Neural progenitor cell (in vitro differentiated cells): ENCODE data around the gene HS2ST1. TPM values are rescaled to one million over a fixed set of nuclear protein-coding genes. Genes with fewer than 3 reads are reported as not detected.

Experiments used
- DNase-seq: peaks from one replicate; pipeline ENCODE4 v3.0.0-alpha.2; 2016; ENCODE audit warnings: low spot score
- H2AFZ ChIP-seq: fragments of 200-600 bp; sonication (generic); replicated peaks from 2 replicates; pipeline ENCODE4 v1.6.1; 2016; ENCODE audit warnings: antibody characterized with exemption
- H3F3A ChIP-seq: fragments of 200-600 bp; sonication (generic); 2 replicates; pipeline ENCODE4 v1.6.1; 2016; ENCODE audit warnings: antibody characterized with exemption, low read depth
- H3K27ac ChIP-seq: fragments of 200-600 bp; sonication (generic); 2 replicates; pipeline ENCODE4 v1.5.1; 2016; ENCODE audit warnings: mild to moderate bottlenecking
- H3K27me3 ChIP-seq: fragments of 200-600 bp; sonication (generic); 2 replicates; pipeline ENCODE4 v1.6.1; 2016; ENCODE audit warnings: mild to moderate bottlenecking, moderate library complexity
- H3K36me3 ChIP-seq: fragments of 200-600 bp; sonication (generic); 2 replicates; pipeline ENCODE4 v1.5.1; 2016
- H3K4me1 ChIP-seq: fragments of 200-600 bp; sonication (generic); 2 replicates; pipeline ENCODE4 v1.6.1; 2016; ENCODE audit warnings: mixed run types
- H3K4me2 ChIP-seq: fragments of 200-600 bp; sonication (generic); 2 replicates; pipeline ENCODE4 v1.6.1; 2016
- H3K4me3 ChIP-seq: fragments of 200-600 bp; sonication (generic); 2 replicates; pipeline ENCODE4 v1.5.1; 2016
- H3K79me2 ChIP-seq: fragments of 200-600 bp; sonication (generic); 2 replicates; pipeline ENCODE4 v1.6.1; 2016; ENCODE audit warnings: low read depth
- H3K9ac ChIP-seq: fragments of 200-600 bp; sonication (generic); 2 replicates; pipeline ENCODE4 v1.6.1; 2016
- H3K9me3 ChIP-seq: fragments of 200-600 bp; sonication (generic); 2 replicates; pipeline ENCODE4 v1.5.1; 2016; ENCODE audit warnings: low read depth
- H4K20me1 ChIP-seq: fragments of 200-600 bp; sonication (generic); 2 replicates; pipeline ENCODE4 v1.6.1; 2016; ENCODE audit warnings: low read depth
- H3K27ac Mint-ChIP-seq: 3 replicates; pipeline ENCODE4 v1.8.0; 2021; ENCODE audit warnings: mixed read lengths
- H3K27me3 Mint-ChIP-seq: 2 replicates; pipeline ENCODE4 v1.8.0; 2022; ENCODE audit warnings: low read depth, mild to moderate bottlenecking, inconsistent platforms, moderate library complexity, mixed read lengths; ENCODE audit not compliant: insufficient read depth
- H3K36me3 Mint-ChIP-seq: 3 replicates; pipeline ENCODE4 v1.8.0; 2021; ENCODE audit warnings: mixed read lengths
- H3K4me1 Mint-ChIP-seq: 3 replicates; pipeline ENCODE4 v1.8.0; 2021; ENCODE audit warnings: mixed read lengths
- H3K4me3 Mint-ChIP-seq: 3 replicates; pipeline ENCODE4 v1.8.0; 2021; ENCODE audit warnings: mild to moderate bottlenecking, moderate library complexity, mixed read lengths
- H3K9me3 Mint-ChIP-seq: 3 replicates; pipeline ENCODE4 v1.8.0; 2020; ENCODE audit warnings: mixed read lengths
- CTCF ChIP-seq: fragments of 200-600 bp; sonication (generic); IDR thresholded peaks from 2 replicates; pipeline ENCODE4 v1.5.1; 2017; ENCODE audit warnings: antibody characterized with exemption, mild to moderate bottlenecking
- EZH2 ChIP-seq: fragments of 200-600 bp; sonication (generic); IDR thresholded peaks from 2 replicates; pipeline ENCODE4 v1.6.1; 2017; ENCODE audit warnings: antibody characterized with exemption, mild to moderate bottlenecking, moderate library complexity
- EZH2phosphoT487 ChIP-seq: fragments of 200-600 bp; sonication (generic); IDR thresholded peaks from 2 replicates; pipeline ENCODE4 v1.6.1; 2017; ENCODE audit warnings: antibody characterized with exemption
- total RNA-seq: library from RNA; depleted of rRNA; stranded (reverse); fragments of >200 nt; gene quantifications from 2 replicates; pipeline ENCODE4 v1.2.3, GENCODE V29; 2015; ENCODE audit warnings: low replicate concordance

Gene HS2ST1
- total RNA-seq, 1 donor from 2014 or later, result 33.2 TPM

- Histone ChIP-seq H3K79me2 (peaks cover 100% of the 10 kb centered on the region), H3K27me3 (no peaks in the 10 kb centered on the region), H3F3A (no peaks in the 10 kb centered on the region), H3K9ac (no peak overlapping the region), H3K4me2 (no peak overlapping the region), H3K36me3 (no peaks in the 10 kb centered on the region), H3K4me3 (no peak overlapping the region), H3K9me3 (peaks cover 8% of the 10 kb centered on the region), H4K20me1 (peaks cover 22% of the 10 kb centered on the region), H3K27ac (no peak overlapping the region), H3K4me1 (peaks cover 12% of the 10 kb centered on the region), H2AFZ (no peak overlapping the region)
- H3K4me3 Mint-ChIP-seq, result no peak overlapping the region
- peaks cover 3% of the 10 kb centered on the region for H3K4me1 Mint-ChIP-seq
- H3K36me3 Mint-ChIP-seq, result peaks cover 28% of the 10 kb centered on the region
- DNase-seq, result no peak
- H3K9me3 Mint-ChIP-seq, result peaks cover 59% of the 10 kb centered on the region
- no peaks in the 10 kb centered on the region for H3K27me3 Mint-ChIP-seq
- TF ChIP-seq EZH2 (no peak), CTCF (no peak), EZH2phosphoT487 (no peak)
- H3K27ac Mint-ChIP-seq, result no peak overlapping the region
Observed at GRCh38 chr1:86928819-86929218, 14.4 kb downstream of the HS2ST1 start.

GRCh38 chr1:86933051-86933450 lies 18.6 kb downstream of the HS2ST1 start:
- H3K36me3 Mint-ChIP-seq, result peaks cover 13% of the 10 kb centered on the region
- H3K27ac ChIP-seq, result no peak overlapping the region
- H4K20me1 ChIP-seq, result peaks cover 18% of the 10 kb centered on the region
- H3K9me3 Mint-ChIP-seq, result peaks cover 31% of the 10 kb centered on the region
- no peak overlapping the region for H3K4me3 Mint-ChIP-seq
- H3K4me1 Mint-ChIP-seq, result peaks cover 8% of the 10 kb centered on the region
- no peaks in the 10 kb centered on the region for H3F3A ChIP-seq
- no peak for DNase-seq
- no peaks in the 10 kb centered on the region for H3K27me3 Mint-ChIP-seq
- H3K27me3 ChIP-seq, result no peaks in the 10 kb centered on the region
- no peak overlapping the region for H3K27ac Mint-ChIP-seq
- TF ChIP-seq CTCF, result no peak
- no peak for TF ChIP-seq EZH2
- TF ChIP-seq EZH2phosphoT487, result no peak
- no peak overlapping the region for H3K4me3 ChIP-seq
- peak overlapping the region; percentile 29 for H3K4me2 ChIP-seq
- H3K9me3 ChIP-seq, result no peaks in the 10 kb centered on the region
- peaks cover 100% of the 10 kb centered on the region for H3K79me2 ChIP-seq
- H3K4me1 ChIP-seq, result peaks cover 12% of the 10 kb centered on the region
- H3K36me3 ChIP-seq, result no peaks in the 10 kb centered on the region
- H2AFZ ChIP-seq, result no peak overlapping the region
- H3K9ac ChIP-seq, result no peak overlapping the region

GRCh38 chr1:86933562-86934377 lies 19.3 kb downstream of the HS2ST1 start:
- Histone ChIP-seq H3K27ac (no peak overlapping the region), H3K9ac (no peak overlapping the region), H2AFZ (no peak overlapping the region), H3K4me1 (peaks cover 12% of the 10 kb centered on the region), H3K36me3 (no peaks in the 10 kb centered on the region), H3F3A (no peaks in the 10 kb centered on the region), H3K9me3 (no peaks in the 10 kb centered on the region), H3K79me2 (peaks cover 100% of the 10 kb centered on the region), H4K20me1 (peaks cover 24% of the 10 kb centered on the region), H3K27me3 (no peaks in the 10 kb centered on the region), H3K4me3 (no peak overlapping the region), H3K4me2 (peak overlapping the region; percentile 29)
- H3K27me3 Mint-ChIP-seq, result no peaks in the 10 kb centered on the region
- peaks cover 17% of the 10 kb centered on the region for H3K36me3 Mint-ChIP-seq
- H3K4me3 Mint-ChIP-seq, result no peak overlapping the region
- TF ChIP-seq CTCF (no peak), EZH2phosphoT487 (no peak), EZH2 (no peak)
- H3K27ac Mint-ChIP-seq, result peak overlapping the region; percentile 74
- H3K4me1 Mint-ChIP-seq, result peaks cover 8% of the 10 kb centered on the region
- H3K9me3 Mint-ChIP-seq, result peaks cover 31% of the 10 kb centered on the region
- DNase-seq, result no peak
